K562 (cell line): ENCODE data around the gene PIK3R2. TPM values are rescaled to one million over a fixed set of nuclear protein-coding genes. Genes with fewer than 3 reads are reported as not detected.

Experiments
- ADNP ChIP-seq: fragments of 200-800 bp; sonication (Bioruptor generic); IDR thresholded peaks from 2 replicates; pipeline ENCODE4 v1.6.1; 2016; ENCODE audit warnings: missing genetic modification characterization, missing compliant biosample characterization
- E2F6 ChIP-seq, 2 experiments: IDR thresholded peaks; 2 replicates each; pipeline ENCODE4 v1.6.1; 2011; ENCODE audit warnings: borderline replicate concordance in 1 of 2, control low read depth in 1 of 2, low read depth in 1 of 2, low read length in 1 of 2, mild to moderate bottlenecking in 1 of 2, mixed read lengths in 1 of 2, moderate library complexity in 1 of 2; ENCODE audit not compliant: insufficient read depth in 1 of 2, insufficient read length in 1 of 2, poor library complexity in 1 of 2, severe bottlenecking in 1 of 2; ENCODE audit errors: extremely low read depth in 1 of 2
- HNRNPUL1 ChIP-seq: fragments of 200-400 bp; formaldehyde crosslinking; IDR thresholded peaks from 2 replicates; pipeline ENCODE4 v1.6.1; 2017; ENCODE audit warnings: low read length
- MNT ChIP-seq, 2 experiments: fragments of 450-650 bp; conservative IDR thresholded peaks; 2 replicates each; pipeline ENCODE4 v1.6.1; 2017; ENCODE audit warnings: mild to moderate bottlenecking in 2 of 2, moderate library complexity in 2 of 2
- MTA3 ChIP-seq: fragments of 450-650 bp; formaldehyde crosslinking; IDR thresholded peaks from 2 replicates; pipeline ENCODE4 v1.6.1; 2017; ENCODE audit warnings: mild to moderate bottlenecking, borderline replicate concordance
- NR2F6 ChIP-seq: fragments of 450-650 bp; formaldehyde crosslinking; IDR thresholded peaks from 2 replicates; pipeline ENCODE4 v1.4.0; 2020; ENCODE audit warnings: mild to moderate bottlenecking
- SMC3 ChIP-seq: conservative IDR thresholded peaks from 2 replicates; pipeline ENCODE4 v1.6.1; 2011; ENCODE audit warnings: low read depth, low read length, improper control_type of control experiment; ENCODE audit not compliant: insufficient read depth
- TRIM25 ChIP-seq: fragments of 450-650 bp; IDR thresholded peaks from 2 replicates; pipeline ENCODE4 v1.7.0; 2016; ENCODE audit warnings: borderline replicate concordance
- ZBTB17 ChIP-seq: fragments of 450-650 bp; formaldehyde crosslinking; IDR thresholded peaks from 2 replicates; pipeline ENCODE4 v1.4.0; 2020; ENCODE audit warnings: mild to moderate bottlenecking
- ZBTB34 ChIP-seq: fragments of 250-450 bp; sonication (Bioruptor Pico); IDR thresholded peaks from 2 replicates; pipeline ENCODE4 v1.8.0; 2021; ENCODE audit warnings: mild to moderate bottlenecking, moderate library complexity
- ZC3H8 ChIP-seq: fragments of 450-650 bp; IDR thresholded peaks from 2 replicates; pipeline ENCODE4 v1.6.1; 2017
- ZNF263 ChIP-seq: sonication (generic); formaldehyde crosslinking; IDR thresholded peaks from 2 replicates; pipeline ENCODE4 v1.8.0; 2022; ENCODE audit warnings: mild to moderate bottlenecking, missing genetic modification reagents, borderline replicate concordance
- ZNF280B ChIP-seq: fragments of 250-450 bp; sonication (Bioruptor Pico); IDR thresholded peaks from 2 replicates; pipeline ENCODE4 v1.5.1; 2021; ENCODE audit warnings: mild to moderate bottlenecking
- ZNF592 ChIP-seq: fragments of 450-650 bp; IDR thresholded peaks from 2 replicates; pipeline ENCODE4 v1.6.1; 2017; ENCODE audit warnings: antibody characterized with exemption, mild to moderate bottlenecking
- ZNF717 ChIP-seq: fragments of 250-450 bp; sonication (Bioruptor Pico); IDR thresholded peaks from 2 replicates; pipeline ENCODE4 v1.5.0; 2021
- polyA plus RNA-seq, 8 experiments: library from polyadenylated mRNA; depleted of rRNA in 4 of 8; stranded (reverse) in 5 of 8; unstranded in 3 of 8; fragments of >200 nt; fragmentation: Nextera tagmentation in 2 of 8; fragmentation: Illumina TruSeq in 1 of 8; extraction: Ambion mirVana in 2 of 8; extraction: Trizol in 1 of 8; gene quantifications; 2 replicates each; pipeline versions ENCODE4 v1.2.1 to v1.2.3, GENCODE V29; 2011 to 2014; ENCODE audit warnings: inconsistent platforms in 1 of 8, missing spikeins in 1 of 8
- total RNA-seq, 7 experiments: library from RNA; depleted of rRNA in 6 of 7; stranded (reverse); fragments of >200 nt in 6 of 7; fragmentation: Illumina TruSeq in 2 of 7; extraction: Trizol in 2 of 7; gene quantifications; 2 replicates each; pipeline versions ENCODE4 v1.2.1 to v1.2.3, GENCODE V29; 2011 to 2021; ENCODE audit warnings: low replicate concordance in 1 of 7

The PIK3R2 gene
- total and polyA plus RNA-seq, 9 of the 15 experiments (the other 6 are each of a cell fraction or from before 2014, with no cell fraction given), result 0.39 to 37.9 (median 5.3) TPM

- TF ChIP-seq ZNF280B (CRISPR knock-in tag), result no peak
- 0 out of 2 replicates have a peak, but pooled peaks have one; percentile 49 for TF ChIP-seq NR2F6
- TF ChIP-seq ZNF592, result no peak
- no peak for TF ChIP-seq MTA3
- no peak for TF ChIP-seq ZNF263 (CRISPR knock-in tag)
- TF ChIP-seq HNRNPUL1, result no peak
- 0 out of 2 replicates have a peak, but pooled peaks have one; percentile 18 for TF ChIP-seq SMC3
- TF ChIP-seq ZBTB34 (CRISPR knock-in tag), result no peak
- TF ChIP-seq ZC3H8, result no peak
- TF ChIP-seq MNT (conservative IDR thresholded peaks at IDR 0.05), result peak; percentile 72 to 77; a peak in 2 of 4 replicates
- TF ChIP-seq E2F6 (IDR thresholded peaks at IDR 0.05; ENCODE audit: borderline replicate concordance in 1 of 2, extremely low read depth in 1 of 2, insufficient read depth in 1 of 2, insufficient read length in 1 of 2, low read depth in 1 of 2, low read length in 1 of 2, poor library complexity in 1 of 2, severe bottlenecking in 1 of 2), result peak in 1 of 2 experiments; percentile 27
- no peak for TF ChIP-seq TRIM25
- no peak for TF ChIP-seq ADNP (tag)
- no peak; the same call in none of the 2 replicates for TF ChIP-seq ZBTB17 (CRISPR knock-in tag)
- TF ChIP-seq ZNF717 (CRISPR knock-in tag), result no peak
Observed at GRCh38 chr19:18152442-18152816, 534 bp upstream of the PIK3R2 start (continued).
